ENCODE measurements around the gene BOLA1. TPM values are rescaled to one million over a fixed set of nuclear protein-coding genes. Genes with fewer than 3 reads are reported as not detected.
"Not testable (repeated sequence)": the region's sequence is repeated elsewhere in the genome, so short reads cannot be mapped to it uniquely, and the experiment has no call there.

BOLA1 gene
- total and polyA plus RNA-seq, 2 donors (not counting 1 experiment from before 2014, with no cell fraction given), result 15.0 to 16.7 TPM

GRCh38 chr1:149885339-149886120, 13.8 kb upstream of the BOLA1 start:
- no peak overlapping the region for H3K4me3 Mint-ChIP-seq
- Histone ChIP-seq H3K9me3 (ENCODE audit: control extremely low read depth in 1 of 3, control insufficient read depth in 2 of 3, insufficient read depth in 1 of 3, low read length in 2 of 3) (peaks cover 0 to 5% (median 0%) of the 10 kb centered on the region in 3 donors), H4K20me1 (ENCODE audit: control insufficient read depth, insufficient read depth, low read length, poor library complexity, severe bottlenecking) (peaks cover 29% of the 10 kb centered on the region), H3K4me2 (replicated peaks; ENCODE audit: low read depth, low read length, poor library complexity, severe bottlenecking) (peak overlapping the region; percentile 91), H3K9ac (ENCODE audit: low read length) (peak overlapping the region; percentile 83), H3K27me3 (replicated peaks in 1 of 4; ENCODE audit: control extremely low read depth in 1 of 4, control insufficient read depth in 3 of 4, insufficient read depth in 4 of 4, low read length in 3 of 4) (no peaks in the 10 kb centered on the region), H3K4me1 (ENCODE audit: control insufficient read depth in 2 of 2, insufficient read depth in 2 of 2, low read length in 2 of 2) (peaks cover 23 to 33% of the 10 kb centered on the region in 2 donors), H3K36me3 (replicated peaks in 1 of 2; ENCODE audit: control extremely low read depth in 1 of 2, control insufficient read depth in 1 of 2, extremely low read depth in 1 of 2, insufficient read depth in 2 of 2, low read length in 1 of 2) (peaks cover 0 to 4% of the 10 kb centered on the region in 2 experiments), H3K79me2 (ENCODE audit: control insufficient read depth, insufficient read depth, low read length) (peaks cover 41% of the 10 kb centered on the region), H3K4me3 (ENCODE audit: control extremely low read depth in 1 of 5, extremely low read depth in 1 of 5, insufficient read depth in 1 of 5, low read depth in 2 of 5, low read length in 4 of 5) (peak overlapping the region; percentile 81 to 97 (median 84)), H2AFZ (ENCODE audit: insufficient read depth, low read depth, low read length, poor library complexity, severe bottlenecking) (peak overlapping the region; percentile 46), H3K27ac (ENCODE audit: low read length in 2 of 2) (peak overlapping the region; percentile 86 to 89)
- CTCF ChIA-PET, result interaction anchor here (0.9 to 2.5 kb wide), 3 partner anchors 40 to 302 kb away, joined by 5 to 14 read pairs (median 6); no protein-coding TSS in a partner anchor
- no peak for TF ChIP-seq EZH2 (IDR thresholded peaks at IDR 0.05; ENCODE audit: borderline replicate concordance, insufficient read depth, low read depth, low read length, poor library complexity, severe bottlenecking)
- TF ChIP-seq, protein P1, sequence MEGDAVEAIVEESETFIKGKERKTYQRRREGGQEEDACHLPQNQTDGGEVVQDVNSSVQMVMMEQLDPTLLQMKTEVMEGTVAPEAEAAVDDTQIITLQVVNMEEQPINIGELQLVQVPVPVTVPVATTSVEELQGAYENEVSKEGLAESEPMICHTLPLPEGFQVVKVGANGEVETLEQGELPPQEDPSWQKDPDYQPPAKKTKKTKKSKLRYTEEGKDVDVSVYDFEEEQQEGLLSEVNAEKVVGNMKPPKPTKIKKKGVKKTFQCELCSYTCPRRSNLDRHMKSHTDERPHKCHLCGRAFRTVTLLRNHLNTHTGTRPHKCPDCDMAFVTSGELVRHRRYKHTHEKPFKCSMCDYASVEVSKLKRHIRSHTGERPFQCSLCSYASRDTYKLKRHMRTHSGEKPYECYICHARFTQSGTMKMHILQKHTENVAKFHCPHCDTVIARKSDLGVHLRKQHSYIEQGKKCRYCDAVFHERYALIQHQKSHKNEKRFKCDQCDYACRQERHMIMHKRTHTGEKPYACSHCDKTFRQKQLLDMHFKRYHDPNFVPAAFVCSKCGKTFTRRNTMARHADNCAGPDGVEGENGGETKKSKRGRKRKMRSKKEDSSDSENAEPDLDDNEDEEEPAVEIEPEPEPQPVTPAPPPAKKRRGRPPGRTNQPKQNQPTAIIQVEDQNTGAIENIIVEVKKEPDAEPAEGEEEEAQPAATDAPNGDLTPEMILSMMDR (IDR thresholded peaks at IDR 0.05), result no peak
- H3K9me3 Mint-ChIP-seq (ENCODE audit: insufficient read depth), result no peaks in the 10 kb centered on the region
- POLR2A ChIA-PET, result interaction anchor here (0.6 to 4.9 kb wide), 10 partner anchors 8 to 1441 kb away, joined by 3 to 51 read pairs (median 10); partner anchors contain the start of genes BOLA1 and SF3B4
- intact Hi-C loops (cut with micrococcal nuclease), result loop anchor here (2.0 kb wide), 1 partner anchor 13 kb away; the partner anchor contains the start of gene BOLA1
- no peaks in the 10 kb centered on the region for H3K27me3 Mint-ChIP-seq
- DNase-seq (peak; percentile 81), ATAC-seq (ENCODE audit: low read depth) (peak; percentile 1)
- peaks cover 12% of the 10 kb centered on the region for H3K4me1 Mint-ChIP-seq
- H3K27ac Mint-ChIP-seq, result no peak overlapping the region
- WGBS (ENCODE audit: insufficient coverage), result 0% methylated on average over 28 of the region's 36 CpGs

DNA sequence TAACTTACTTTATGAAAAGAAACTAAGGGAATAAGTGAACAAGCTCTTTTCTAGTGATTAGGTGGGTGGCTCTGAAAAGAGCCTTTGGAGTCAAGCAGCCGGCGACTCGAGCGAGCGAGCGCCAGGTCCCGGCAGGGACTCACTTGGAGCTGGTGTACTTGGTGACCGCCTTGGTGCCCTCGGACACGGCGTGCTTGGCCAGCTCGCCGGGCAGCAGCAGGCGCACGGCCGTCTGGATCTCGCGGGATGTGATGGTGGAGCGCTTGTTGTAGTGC, 13.3 kb upstream of the BOLA1 start:
- 0% methylated on average over 9 of the region's 19 CpGs for WGBS (ENCODE audit: insufficient coverage)
- H3K4me1 Mint-ChIP-seq, result peaks cover 12% of the 10 kb centered on the region
- ChIA-PET CTCF (interaction anchor here (0.7 to 2.5 kb wide), 2 partner anchors 42 to 301 kb away, joined by 4 to 14 read pairs; no protein-coding TSS in a partner anchor), POLR2A (interaction anchor here (0.6 to 4.9 kb wide), 12 partner anchors 9 to 1441 kb away, joined by 3 to 51 read pairs (median 10); partner anchors contain the start of genes APH1A, BOLA1 and SF3B4)
- H3K9ac ChIP-seq (ENCODE audit: low read length), result peak overlapping the region; percentile 83
- H4K20me1 ChIP-seq (ENCODE audit: control insufficient read depth, insufficient read depth, low read length, poor library complexity, severe bottlenecking), result peaks cover 29% of the 10 kb centered on the region
- H3K27me3 Mint-ChIP-seq; DNase-seq; H3K9me3 ChIP-seq (ENCODE audit: control extremely low read depth in 1 of 3, control insufficient read depth in 2 of 3, insufficient read depth in 1 of 3, low read length in 2 of 3); H3K27ac Mint-ChIP-seq; H3K36me3 ChIP-seq (replicated peaks in 1 of 2; ENCODE audit: control extremely low read depth in 1 of 2, control insufficient read depth in 1 of 2, extremely low read depth in 1 of 2, insufficient read depth in 2 of 2, low read length in 1 of 2); H3K4me3 Mint-ChIP-seq; H2AFZ ChIP-seq (ENCODE audit: insufficient read depth, low read depth, low read length, poor library complexity, severe bottlenecking); H3K27me3 ChIP-seq (replicated peaks in 1 of 4; ENCODE audit: control extremely low read depth in 1 of 4, control insufficient read depth in 3 of 4, insufficient read depth in 4 of 4, low read length in 3 of 4); ATAC-seq (ENCODE audit: low read depth); H3K9me3 Mint-ChIP-seq (ENCODE audit: insufficient read depth); intact Hi-C loops (cut with micrococcal nuclease): not testable (repeated sequence)
- peaks cover 39% of the 10 kb centered on the region for H3K79me2 ChIP-seq (ENCODE audit: control insufficient read depth, insufficient read depth, low read length)
- H3K4me2 ChIP-seq (replicated peaks; ENCODE audit: low read depth, low read length, poor library complexity, severe bottlenecking), result peak overlapping the region; percentile 91
- H3K4me1 ChIP-seq (ENCODE audit: control insufficient read depth in 2 of 2, insufficient read depth in 2 of 2, low read length in 2 of 2), result peaks cover 23 to 33% of the 10 kb centered on the region in 2 donors
- H3K27ac ChIP-seq (ENCODE audit: low read length in 2 of 2), result peak overlapping the region; percentile 86 to 89
- H3K4me3 ChIP-seq (ENCODE audit: control extremely low read depth in 1 of 5, extremely low read depth in 1 of 5, insufficient read depth in 1 of 5, low read depth in 2 of 5, low read length in 4 of 5), result peak overlapping the region; percentile 81 to 97 (median 84)

All from B cell (primary cell).